ENCODE measurements around the gene NSMCE1.

NSMCE1 gene

GRCh38 chr16:27181019-27181790 is 87.4 kb downstream of the NSMCE1 start:
- Histone ChIP-seq H2AFZ (ENCODE audit: low read depth, low read length) (no peak overlapping the region), H3K9me3 (ENCODE audit: insufficient read depth, low read length, severe bottlenecking) (no peaks in the 10 kb centered on the region), H3K79me2 (ENCODE audit: insufficient read depth, low read length) (no peaks in the 10 kb centered on the region), H3K36me3 (ENCODE audit: insufficient read depth, low read length) (no peaks in the 10 kb centered on the region), H3K27ac (ENCODE audit: low read length) (no peak overlapping the region), H4K20me1 (ENCODE audit: insufficient read depth, low read length) (no peaks in the 10 kb centered on the region), H3K4me1 (ENCODE audit: insufficient read depth, low read length) (peaks cover 24% of the 10 kb centered on the region), H3K27me3 (ENCODE audit: insufficient read depth, low read length, poor library complexity) (no peaks in the 10 kb centered on the region), H3K9ac (ENCODE audit: low read depth, low read length) (no peak overlapping the region), H3K4me2 (ENCODE audit: insufficient read depth, low read length) (no peak overlapping the region), H3K4me3 (ENCODE audit: low read depth in 1 of 2, low read length in 2 of 2) (no peak overlapping the region)
- DNase-seq (no peak), ATAC-seq (ENCODE audit: insufficient read depth, low read depth) (peak; percentile 39; the same call in 1 of the 3 replicates)
- TF ChIP-seq EZH2 (IDR thresholded peaks at IDR 0.05; ENCODE audit: borderline replicate concordance, low read depth, low read length, severe bottlenecking): no peak
- peak; percentile 48 for TF ChIP-seq CTCF (IDR thresholded peaks at IDR 0.05; ENCODE audit: borderline replicate concordance, extremely low read depth, low read length, poor library complexity, severe bottlenecking)

- peak overlapping the region; percentile 20 for H3K9ac ChIP-seq (ENCODE audit: low read depth, low read length)
Observed at GRCh38 chr16:27179500-27180072, 89.0 kb downstream of the NSMCE1 start.

GRCh38 chr16:27177031-27177774 is 91.4 kb downstream of the NSMCE1 start:
- Histone ChIP-seq H3K4me3 (ENCODE audit: low read depth in 1 of 2, low read length in 2 of 2) (no peak overlapping the region), H3K4me2 (ENCODE audit: insufficient read depth, low read length) (no peak overlapping the region), H3K36me3 (ENCODE audit: insufficient read depth, low read length) (no peaks in the 10 kb centered on the region), H3K27ac (ENCODE audit: low read length) (peak overlapping the region; percentile 74), H2AFZ (ENCODE audit: low read depth, low read length) (no peak overlapping the region), H3K9me3 (ENCODE audit: insufficient read depth, low read length, severe bottlenecking) (no peaks in the 10 kb centered on the region), H3K27me3 (ENCODE audit: insufficient read depth, low read length, poor library complexity) (no peaks in the 10 kb centered on the region), H3K9ac (ENCODE audit: low read depth, low read length) (no peak overlapping the region), H3K4me1 (ENCODE audit: insufficient read depth, low read length) (peaks cover 64% of the 10 kb centered on the region), H4K20me1 (ENCODE audit: insufficient read depth, low read length) (no peaks in the 10 kb centered on the region), H3K79me2 (ENCODE audit: insufficient read depth, low read length) (no peaks in the 10 kb centered on the region)
- no peak for DNase-seq
- no peak for TF ChIP-seq CTCF (IDR thresholded peaks at IDR 0.05; ENCODE audit: borderline replicate concordance, extremely low read depth, low read length, poor library complexity, severe bottlenecking)
- no peak for TF ChIP-seq EZH2 (IDR thresholded peaks at IDR 0.05; ENCODE audit: borderline replicate concordance, low read depth, low read length, severe bottlenecking)
- ATAC-seq (ENCODE audit: insufficient read depth, low read depth): no peak

More at GRCh38 chr16:27179500-27180072, 89.0 kb downstream of the NSMCE1 start:
- peak; percentile 86 for DNase-seq
- Histone ChIP-seq H3K27me3 (ENCODE audit: insufficient read depth, low read length, poor library complexity) (no peaks in the 10 kb centered on the region), H4K20me1 (ENCODE audit: insufficient read depth, low read length) (no peaks in the 10 kb centered on the region), H3K9me3 (ENCODE audit: insufficient read depth, low read length, severe bottlenecking) (no peaks in the 10 kb centered on the region), H3K4me2 (ENCODE audit: insufficient read depth, low read length) (no peak overlapping the region), H2AFZ (ENCODE audit: low read depth, low read length) (peak overlapping the region; percentile 60), H3K4me1 (ENCODE audit: insufficient read depth, low read length) (peaks cover 40% of the 10 kb centered on the region), H3K4me3 (ENCODE audit: low read depth in 1 of 2, low read length in 2 of 2) (no peak overlapping the region), H3K36me3 (ENCODE audit: insufficient read depth, low read length) (no peaks in the 10 kb centered on the region), H3K79me2 (ENCODE audit: insufficient read depth, low read length) (no peaks in the 10 kb centered on the region), H3K27ac (ENCODE audit: low read length) (peak overlapping the region; percentile 74)
- peak; percentile 87 for ATAC-seq (ENCODE audit: insufficient read depth, low read depth)
- TF ChIP-seq CTCF (IDR thresholded peaks at IDR 0.05; ENCODE audit: borderline replicate concordance, extremely low read depth, low read length, poor library complexity, severe bottlenecking) (peak; percentile 97), EZH2 (IDR thresholded peaks at IDR 0.05; ENCODE audit: borderline replicate concordance, low read depth, low read length, severe bottlenecking) (no peak)
